Activated B cell treated with CpG ODN at 0.5 μM for 24 hours (primary cell): ENCODE results near the gene PSD. TPM values are rescaled to one million over a fixed set of nuclear protein-coding genes. Genes with fewer than 3 reads are reported as not detected.

Experiments used
- ATAC-seq: fragments of 200-7000 bp; cut with Tn5 transposase; one replicate; pipeline ENCODE4 v1.10.0; 2021; ENCODE audit warnings: low read depth, mild to moderate bottlenecking, moderate library complexity
- CTCF ChIA-PET: fragments of 350-600 bp; sonication (Branson Sonifier 250); formaldehyde crosslinking; loops from one replicate; lab custom pipeline; 2021; ENCODE audit warnings: antibody characterized with exemption; lab: Charles Lee
- POLR2A ChIA-PET: fragments of 350-600 bp; sonication (Branson Sonifier 250); formaldehyde crosslinking; loops from one replicate; lab custom pipeline; 2021; ENCODE audit warnings: antibody characterized with exemption; lab: Charles Lee
- DNase-seq: peaks from one replicate; pipeline ENCODE4 v3.0.0; 2022
- H3K27ac Mint-ChIP-seq: one replicate; pipeline ENCODE4 v1.8.0; 2020; ENCODE audit warnings: mixed read lengths
- H3K27me3 Mint-ChIP-seq: one replicate; pipeline ENCODE4 v1.8.0; 2021; ENCODE audit warnings: mixed read lengths
- H3K36me3 Mint-ChIP-seq: one replicate; pipeline ENCODE4 v1.8.0; 2021; ENCODE audit warnings: low read depth, mixed read lengths
- H3K4me1 Mint-ChIP-seq: one replicate; pipeline ENCODE4 v1.8.0; 2021; ENCODE audit warnings: mixed read lengths
- H3K4me3 Mint-ChIP-seq: one replicate; pipeline ENCODE4 v1.8.0; 2020; ENCODE audit warnings: mild to moderate bottlenecking, mixed read lengths
- H3K9me3 Mint-ChIP-seq: one replicate; pipeline ENCODE4 v1.8.0; 2020; ENCODE audit warnings: mixed read lengths
- intact Hi-C: fragments of 100-400 bp; cut with micrococcal nuclease; formaldehyde crosslinking; loops from one replicate; pipeline ENCODE4 v1.15.1; 2024
- total RNA-seq: library from RNA; stranded (reverse); gene quantifications from 2 replicates; pipeline ENCODE4 v1.2.3, GENCODE V29; 2022
- TF ChIP-seq, protein P1 (sequence below): fragments of 200-600 bp; IDR thresholded peaks from one replicate; pipeline ENCODE4 v1.8.0; 2022; ENCODE audit warnings: antibody characterized with exemption, mild to moderate bottlenecking

PSD gene
- total RNA-seq, 1 donor from 2014 or later = 1.5 TPM

DNA sequence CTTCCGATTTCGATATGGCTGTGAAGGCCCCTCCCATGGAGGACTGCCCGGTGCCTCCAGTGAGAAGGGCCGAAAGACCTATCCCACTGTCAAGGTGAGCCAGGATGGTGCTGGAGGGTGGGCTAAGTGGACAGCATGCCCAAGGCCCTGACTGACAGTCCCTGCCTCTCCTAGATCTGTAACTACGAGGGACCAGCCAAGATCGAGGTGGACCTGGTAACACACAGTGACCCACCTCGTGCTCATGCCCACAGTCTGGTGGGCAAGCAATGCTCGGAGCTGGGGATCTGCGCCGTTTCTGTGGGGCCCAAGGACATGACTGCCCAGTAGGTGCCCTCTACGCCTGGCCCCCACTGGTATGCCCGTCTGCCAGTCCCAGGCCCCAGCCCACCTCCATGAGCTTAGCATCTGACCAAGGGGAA lies 21.8 kb downstream of the PSD start:
- intact Hi-C loops = no loop called here
- Mint-ChIP-seq H3K9me3 (no peaks in the 10 kb centered on the region), H3K27ac (peak overlapping the region; percentile 97), H3K4me1 (peaks cover 59% of the 10 kb centered on the region), H3K36me3 (peaks cover 64% of the 10 kb centered on the region), H3K27me3 (no peaks in the 10 kb centered on the region), H3K4me3 (peak overlapping the region; percentile 94)
- POLR2A ChIA-PET = interaction anchor here (0.6 to 15.2 kb wide), 13 partner anchors 8 to 338 kb away, joined by 3 to 305 read pairs (median 33); partner anchors contain the start of genes ACTR1A, ARL3, C10orf95 and CUEDC2
- TF ChIP-seq, protein P1, sequence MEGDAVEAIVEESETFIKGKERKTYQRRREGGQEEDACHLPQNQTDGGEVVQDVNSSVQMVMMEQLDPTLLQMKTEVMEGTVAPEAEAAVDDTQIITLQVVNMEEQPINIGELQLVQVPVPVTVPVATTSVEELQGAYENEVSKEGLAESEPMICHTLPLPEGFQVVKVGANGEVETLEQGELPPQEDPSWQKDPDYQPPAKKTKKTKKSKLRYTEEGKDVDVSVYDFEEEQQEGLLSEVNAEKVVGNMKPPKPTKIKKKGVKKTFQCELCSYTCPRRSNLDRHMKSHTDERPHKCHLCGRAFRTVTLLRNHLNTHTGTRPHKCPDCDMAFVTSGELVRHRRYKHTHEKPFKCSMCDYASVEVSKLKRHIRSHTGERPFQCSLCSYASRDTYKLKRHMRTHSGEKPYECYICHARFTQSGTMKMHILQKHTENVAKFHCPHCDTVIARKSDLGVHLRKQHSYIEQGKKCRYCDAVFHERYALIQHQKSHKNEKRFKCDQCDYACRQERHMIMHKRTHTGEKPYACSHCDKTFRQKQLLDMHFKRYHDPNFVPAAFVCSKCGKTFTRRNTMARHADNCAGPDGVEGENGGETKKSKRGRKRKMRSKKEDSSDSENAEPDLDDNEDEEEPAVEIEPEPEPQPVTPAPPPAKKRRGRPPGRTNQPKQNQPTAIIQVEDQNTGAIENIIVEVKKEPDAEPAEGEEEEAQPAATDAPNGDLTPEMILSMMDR = no peak
- DNase-seq (no peak), ATAC-seq (no peak)
- CTCF ChIA-PET = interaction anchor here (1.9 kb wide), 1 partner anchor 26 kb away, joined by 5 read pairs; no protein-coding TSS in a partner anchor

DNA sequence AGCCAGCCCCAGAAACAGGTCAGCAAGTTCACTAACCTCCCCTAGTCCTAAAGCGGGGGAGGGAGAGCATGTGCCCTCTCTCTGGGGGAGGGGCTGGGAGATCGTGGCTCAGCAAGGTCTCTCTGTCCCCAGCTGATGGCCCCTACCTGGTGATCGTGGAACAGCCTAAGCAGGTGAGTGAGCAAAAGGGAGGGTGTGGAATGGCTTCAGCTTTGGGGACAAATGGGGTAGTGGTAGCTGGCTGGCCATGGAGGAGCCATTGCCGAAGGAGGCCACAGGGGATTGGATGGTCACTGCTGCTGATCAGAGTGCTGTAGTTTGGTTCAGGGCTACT lies 22.3 kb downstream of the PSD start:
- POLR2A ChIA-PET = interaction anchor here (0.6 to 15.2 kb wide), 18 partner anchors 9 to 337 kb away, joined by 3 to 305 read pairs (median 28); partner anchors contain the start of genes ACTR1A, ARL3, C10orf95 and CUEDC2
- H3K27ac Mint-ChIP-seq = peak overlapping the region; percentile 97
- no peak for DNase-seq
- intact Hi-C loops = no loop called here
- no peak for ATAC-seq
- peaks cover 59% of the 10 kb centered on the region for H3K4me1 Mint-ChIP-seq
- H3K9me3 Mint-ChIP-seq = no peaks in the 10 kb centered on the region
- H3K4me3 Mint-ChIP-seq = peak overlapping the region; percentile 94
- TF ChIP-seq, protein P1 = no peak
- CTCF ChIA-PET = interaction anchor here (1.7 to 1.9 kb wide), 2 partner anchors 25 to 27 kb away, joined by 5 to 7 read pairs; partner anchors contain the start of gene FBXL15
- H3K36me3 Mint-ChIP-seq = peaks cover 61% of the 10 kb centered on the region
- no peaks in the 10 kb centered on the region for H3K27me3 Mint-ChIP-seq

DNA sequence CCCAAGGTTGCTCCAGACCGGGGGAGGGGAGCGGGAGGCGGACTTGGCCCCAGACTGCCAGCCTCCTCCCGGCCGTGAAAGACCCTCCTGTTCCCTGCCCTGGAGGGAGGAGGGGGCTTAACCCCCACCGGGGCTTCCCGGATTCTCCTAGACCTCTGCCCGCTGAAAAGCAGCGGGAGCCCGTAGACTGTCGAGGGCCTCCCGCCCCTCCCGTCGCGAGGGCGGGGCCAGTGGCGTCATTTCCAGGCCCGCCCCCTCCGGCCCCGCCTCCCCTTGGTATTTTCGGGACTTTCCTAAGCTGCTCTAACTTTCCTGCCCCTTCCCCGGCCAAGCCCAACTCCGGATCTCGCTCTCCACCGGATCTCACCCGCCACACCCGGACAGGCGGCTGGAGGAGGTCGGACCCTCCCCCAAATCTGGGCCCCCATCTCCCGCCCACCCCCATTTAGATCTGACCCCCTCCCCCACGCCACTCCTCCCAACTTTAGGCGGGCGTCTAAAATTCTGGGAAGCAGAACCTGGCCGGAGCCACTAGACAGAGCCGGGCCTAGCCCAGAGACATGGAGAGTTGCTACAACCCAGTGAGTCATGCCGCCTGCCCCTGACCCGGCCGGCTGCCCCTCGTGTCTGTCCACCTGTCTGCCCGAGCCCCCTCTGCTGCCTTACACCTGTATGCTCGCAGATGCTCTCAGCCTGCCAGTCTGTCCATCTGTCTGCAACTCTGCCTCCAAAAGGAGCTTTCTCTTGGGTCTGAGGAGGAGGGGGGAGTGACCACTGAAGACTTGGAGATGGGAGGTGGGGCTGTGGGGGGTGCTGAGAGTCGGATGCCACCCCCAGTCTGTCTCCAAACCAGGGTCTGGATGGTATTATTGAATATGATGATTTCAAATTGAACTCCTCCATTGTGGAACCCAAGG lies 22.9 kb downstream of the PSD start, which contains the start of gene NFKB2:
Gene NFKB2 (plus strand): TSS at position 306 of the 917 bp plus-strand sequence. CDS start 255 bp downstream, at position 561.
- no peaks in the 10 kb centered on the region for H3K9me3 Mint-ChIP-seq
- H3K4me1 Mint-ChIP-seq = peaks cover 59% of the 10 kb centered on the region
- H3K27me3 Mint-ChIP-seq = no peaks in the 10 kb centered on the region
- peak; percentile 27 for ATAC-seq
- ChIA-PET POLR2A (interaction anchor here (0.5 to 15.2 kb wide), 41 partner anchors 9 to 616 kb away, joined by 3 to 305 read pairs (median 6); partner anchors contain the start of genes ACTR1A, ARL3, C10orf95 and CUEDC2), CTCF (interaction anchor here (0.8 to 3.3 kb wide), 4 partner anchors 8 to 83 kb away, joined by 3 to 13 read pairs (median 6); partner anchors contain the start of gene FBXL15)
- peak within 1 kb of the TSS; percentile 97 for H3K27ac Mint-ChIP-seq
- peak within 1 kb of the TSS; percentile 94 for H3K4me3 Mint-ChIP-seq
- intact Hi-C loops = loop anchor here (1.0 to 2.0 kb wide), 4 partner anchors 189 to 581 kb away; partner anchors contain the start of gene PPRC1
- TF ChIP-seq, protein P1 = no peak
- H3K36me3 Mint-ChIP-seq = peaks cover 55% of the 10 kb centered on the region
- DNase-seq = peak; percentile 96

DNA sequence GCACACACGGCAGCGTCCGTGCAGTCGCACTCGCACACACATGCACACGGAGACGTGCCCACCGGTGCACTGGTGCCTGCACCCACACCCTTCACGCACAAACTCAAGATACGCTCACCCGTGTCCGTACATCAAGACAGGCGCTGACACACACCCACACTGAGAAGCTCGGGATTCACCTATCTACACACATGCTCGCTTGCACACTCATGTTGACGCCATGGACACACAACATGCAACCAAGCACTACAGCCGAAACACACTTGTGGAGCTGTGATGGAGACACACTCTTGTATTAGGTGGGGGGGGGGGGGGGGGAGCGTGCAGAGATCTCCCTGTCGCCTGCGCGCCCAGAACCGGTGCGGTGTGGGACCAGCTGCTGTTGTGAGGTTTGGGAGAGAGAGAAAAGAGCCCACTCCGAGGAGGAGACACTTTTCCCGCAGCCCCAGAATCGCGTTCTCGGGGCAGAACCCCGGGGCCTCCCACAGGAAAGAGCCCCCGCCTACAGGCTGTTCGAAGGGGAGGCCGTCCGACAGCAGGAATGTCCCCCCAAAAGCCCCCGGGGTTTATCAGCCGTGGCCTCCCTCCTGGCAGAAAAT lies 23.7 kb downstream of the PSD start:
- no peaks in the 10 kb centered on the region for H3K9me3 Mint-ChIP-seq
- ChIA-PET POLR2A (interaction anchor here (0.5 to 15.2 kb wide), 39 partner anchors 10 to 1076 kb away, joined by 3 to 305 read pairs (median 7); partner anchors contain the start of genes ACTR1A, ARL3, C10orf95 and CUEDC2), CTCF (interaction anchor here (0.8 to 3.3 kb wide), 5 partner anchors 9 to 84 kb away, joined by 3 to 17 read pairs (median 7); partner anchors contain the start of gene FBXL15)
- peaks cover 47% of the 10 kb centered on the region for H3K36me3 Mint-ChIP-seq
- H3K4me1 Mint-ChIP-seq = peaks cover 52% of the 10 kb centered on the region
- H3K27me3 Mint-ChIP-seq = no peaks in the 10 kb centered on the region
- peak overlapping the region; percentile 94 for H3K4me3 Mint-ChIP-seq
- intact Hi-C loops = loop anchor here (1.0 to 5.0 kb wide), 16 partner anchors 8 to 580 kb away; partner anchors contain the start of genes ACTR1A, CNNM2, CUEDC2 and GBF1
- ATAC-seq = peak; percentile 19
- TF ChIP-seq, protein P1 = no peak
- DNase-seq = no peak
- peak overlapping the region; percentile 97 for H3K27ac Mint-ChIP-seq
